Esophagus squamous epithelium (tissue), 4 donors: Measurements from ENCODE around the gene PNMA6E.

ENCODE experiments used
- POLR2A ChIP-seq, 4 donors: fragments of 450-650 bp; IDR thresholded peaks; one replicate each; pipeline ENCODE4 v1.6.1; 2017; ENCODE audit warnings: antibody characterized with exemption in 4 of 4, mild to moderate bottlenecking in 4 of 4, moderate library complexity in 3 of 4
- TF ChIP-seq, protein P1 (sequence below), 6 experiments: fragments of 450-650 bp in 4 of 6; fragments of 200-600 bp in 2 of 6; sonication (generic) in 2 of 6; IDR thresholded peaks; one replicate each; pipeline ENCODE4 v1.5.1; 2016 to 2019; ENCODE audit warnings: antibody characterized with exemption in 6 of 6, mild to moderate bottlenecking in 4 of 6, moderate library complexity in 4 of 6

- TF ChIP-seq POLR2A (IDR thresholded peaks at IDR 0.05): no peak
- TF ChIP-seq, protein P1, sequence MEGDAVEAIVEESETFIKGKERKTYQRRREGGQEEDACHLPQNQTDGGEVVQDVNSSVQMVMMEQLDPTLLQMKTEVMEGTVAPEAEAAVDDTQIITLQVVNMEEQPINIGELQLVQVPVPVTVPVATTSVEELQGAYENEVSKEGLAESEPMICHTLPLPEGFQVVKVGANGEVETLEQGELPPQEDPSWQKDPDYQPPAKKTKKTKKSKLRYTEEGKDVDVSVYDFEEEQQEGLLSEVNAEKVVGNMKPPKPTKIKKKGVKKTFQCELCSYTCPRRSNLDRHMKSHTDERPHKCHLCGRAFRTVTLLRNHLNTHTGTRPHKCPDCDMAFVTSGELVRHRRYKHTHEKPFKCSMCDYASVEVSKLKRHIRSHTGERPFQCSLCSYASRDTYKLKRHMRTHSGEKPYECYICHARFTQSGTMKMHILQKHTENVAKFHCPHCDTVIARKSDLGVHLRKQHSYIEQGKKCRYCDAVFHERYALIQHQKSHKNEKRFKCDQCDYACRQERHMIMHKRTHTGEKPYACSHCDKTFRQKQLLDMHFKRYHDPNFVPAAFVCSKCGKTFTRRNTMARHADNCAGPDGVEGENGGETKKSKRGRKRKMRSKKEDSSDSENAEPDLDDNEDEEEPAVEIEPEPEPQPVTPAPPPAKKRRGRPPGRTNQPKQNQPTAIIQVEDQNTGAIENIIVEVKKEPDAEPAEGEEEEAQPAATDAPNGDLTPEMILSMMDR (IDR thresholded peaks at IDR 0.05): no peak
These were observed 40.8 kb upstream of the PNMA6E start for GRCh38 chrX:153441981-153442380.
